ENCODE results near the gene LRFN3. TPM values are rescaled to one million over a fixed set of nuclear protein-coding genes. Genes with fewer than 3 reads are reported as not detected.
"Not testable (repeated sequence)": the region's sequence is repeated elsewhere in the genome, so short reads cannot be mapped to it uniquely, and the experiment has no call there.

The LRFN3 gene
- total RNA-seq, 1 donor from 2014 or later, result 9.6 TPM

DNA sequence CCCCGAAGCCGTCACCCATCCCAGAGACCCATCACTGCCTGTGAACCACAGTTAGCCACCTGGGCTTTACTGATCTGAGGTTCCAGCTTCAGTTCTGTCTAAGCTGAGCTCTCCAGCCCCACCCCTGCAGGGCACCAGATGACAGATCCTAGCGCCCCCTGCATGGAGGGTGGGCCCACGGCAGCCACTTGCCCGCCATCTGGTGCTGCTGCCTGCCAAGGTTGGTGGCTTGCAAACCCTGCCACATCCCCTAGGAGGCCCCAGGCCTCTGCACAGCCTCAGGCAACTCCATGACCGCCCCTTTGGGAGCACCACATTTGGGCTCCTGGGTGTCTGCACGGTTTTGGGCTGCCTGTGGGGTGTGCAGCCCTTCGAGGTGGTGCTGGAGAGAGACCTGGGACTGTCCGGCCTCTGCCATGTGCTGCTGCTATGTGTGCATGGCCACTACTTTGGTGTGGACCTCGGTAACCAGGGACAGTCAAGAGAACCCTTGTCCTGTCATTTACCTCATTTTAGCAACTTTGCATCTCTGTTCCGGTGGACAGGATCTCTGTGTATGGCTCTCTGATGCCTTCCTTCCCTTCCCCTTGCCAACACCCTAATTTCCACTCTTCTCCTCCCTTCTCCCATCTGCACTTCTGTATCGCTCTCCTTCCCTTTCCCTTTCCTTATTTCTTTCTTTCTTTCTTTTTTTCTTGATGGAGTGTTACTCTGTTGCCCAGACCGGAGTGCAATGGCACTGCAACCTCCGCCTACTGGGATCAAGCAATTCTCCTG, 41.5 kb downstream of the LRFN3 start:
- no peak for DNase-seq (ENCODE audit: low spot score)

DNA sequence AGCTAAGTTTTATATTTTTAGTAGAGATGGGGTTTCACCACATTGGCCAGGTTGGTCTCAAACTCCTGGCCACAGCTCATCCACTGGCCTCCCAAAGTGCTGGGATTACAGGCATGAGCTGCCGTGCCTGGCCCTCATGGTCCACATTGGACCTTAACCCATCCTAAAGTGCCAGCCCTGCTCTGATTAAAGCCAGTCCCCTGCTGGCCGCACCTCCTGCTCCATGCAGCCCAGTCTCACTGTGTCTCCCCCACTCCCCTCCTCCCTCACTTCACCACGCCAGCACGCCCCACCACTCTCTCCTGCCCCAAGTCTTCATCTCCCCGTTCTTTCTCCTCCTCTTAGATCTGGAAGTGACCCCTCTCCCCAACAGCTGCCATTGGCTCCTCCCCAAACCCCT, 42.1 kb downstream of the LRFN3 start:
- no peak for DNase-seq (ENCODE audit: low spot score)

- DNase-seq (ENCODE audit: low spot score), result no peak
Measured at GRCh38 chr19:35978832-35979365, 42.7 kb downstream of the LRFN3 start.

DNA sequence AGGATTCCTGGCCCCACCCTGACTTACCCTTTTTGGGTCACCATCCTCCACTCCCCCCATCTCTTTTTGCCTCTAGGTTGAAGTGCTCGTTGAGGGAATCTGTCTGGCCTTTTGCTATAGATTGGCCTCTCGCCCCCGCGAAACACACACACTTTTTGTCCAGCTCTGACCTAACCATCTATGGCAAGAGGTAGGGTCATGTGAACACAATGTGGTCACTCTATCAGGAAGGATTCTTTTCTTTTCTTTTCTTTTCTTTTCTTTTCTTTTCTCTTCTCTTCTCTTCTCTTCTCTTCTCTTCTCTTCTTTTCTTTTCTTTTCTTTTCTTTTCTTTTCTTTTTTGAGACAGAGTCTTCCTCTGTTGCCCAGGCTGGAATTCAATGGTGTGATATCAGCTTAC, 44.8 kb downstream of the LRFN3 start:
- DNase-seq (ENCODE audit: low spot score), result not testable (repeated sequence)

DNA sequence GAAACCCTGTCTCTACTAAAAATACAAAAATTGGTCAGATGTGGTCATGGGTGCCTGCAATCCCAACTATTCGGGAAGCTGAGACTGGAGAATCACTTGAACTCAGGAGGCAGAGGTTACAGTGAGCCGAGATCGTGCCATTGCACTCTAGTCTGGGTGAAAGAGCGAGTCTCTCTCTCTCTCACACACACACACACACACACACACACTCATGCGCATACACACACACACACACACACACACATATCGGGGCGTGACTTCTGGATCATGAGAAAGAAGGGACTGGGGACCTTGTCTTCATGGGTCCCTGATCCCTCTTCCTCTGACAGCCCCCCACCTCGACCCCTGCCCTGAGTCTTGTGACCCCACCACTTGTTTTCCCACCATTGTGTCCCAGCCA, 47.0 kb downstream of the LRFN3 start:
- no peak for DNase-seq (ENCODE audit: low spot score)

- no peak for DNase-seq (ENCODE audit: low spot score)
Measured at GRCh38 chr19:35986111-35986510, 49.9 kb downstream of the LRFN3 start.

- no peak for DNase-seq (ENCODE audit: low spot score)
Measured at GRCh38 chr19:35986664-35987570, 50.7 kb downstream of the LRFN3 start.

DNA sequence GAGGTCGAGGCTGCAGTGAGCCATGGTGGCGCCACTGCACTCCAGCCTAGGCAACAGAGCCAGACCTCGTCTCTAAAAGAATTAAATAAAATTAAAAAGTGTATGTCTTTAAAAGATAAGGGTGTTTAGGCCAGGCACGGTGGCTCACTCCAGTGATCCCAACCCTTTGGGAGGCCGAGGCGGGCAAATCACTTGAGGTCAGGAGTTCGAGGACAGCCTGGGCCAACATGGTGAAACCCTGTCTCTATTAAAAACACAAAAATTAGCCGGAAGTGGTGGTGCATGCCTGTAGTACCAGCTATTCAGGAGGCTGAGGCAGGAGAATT, 51.4 kb downstream of the LRFN3 start:
- DNase-seq (ENCODE audit: low spot score), result no peak

GRCh38 chr19:35988824-35989223, 52.6 kb downstream of the LRFN3 start:
- DNase-seq (ENCODE audit: low spot score), result no peak

DNA sequence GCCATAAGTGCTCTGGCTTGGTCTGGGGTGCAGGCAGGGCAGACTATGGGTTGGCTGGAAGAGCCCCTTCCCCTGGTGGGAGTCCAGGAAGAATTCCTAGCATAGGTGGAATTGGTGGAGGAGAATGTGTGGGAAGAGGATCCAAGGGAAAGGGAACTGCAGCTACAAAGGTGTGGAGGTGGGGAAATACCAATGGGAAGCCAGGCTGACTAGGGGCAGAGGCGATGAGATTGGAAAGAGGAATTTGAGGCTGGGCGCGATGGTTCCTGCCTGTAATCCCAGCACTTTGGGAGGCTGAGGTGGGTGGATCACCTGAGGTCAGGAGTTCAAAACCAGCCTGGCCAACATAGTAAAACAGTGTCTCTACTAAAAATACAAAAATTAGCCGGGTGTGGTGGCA, 54.0 kb downstream of the LRFN3 start:
- DNase-seq (ENCODE audit: low spot score), result no peak

DNA sequence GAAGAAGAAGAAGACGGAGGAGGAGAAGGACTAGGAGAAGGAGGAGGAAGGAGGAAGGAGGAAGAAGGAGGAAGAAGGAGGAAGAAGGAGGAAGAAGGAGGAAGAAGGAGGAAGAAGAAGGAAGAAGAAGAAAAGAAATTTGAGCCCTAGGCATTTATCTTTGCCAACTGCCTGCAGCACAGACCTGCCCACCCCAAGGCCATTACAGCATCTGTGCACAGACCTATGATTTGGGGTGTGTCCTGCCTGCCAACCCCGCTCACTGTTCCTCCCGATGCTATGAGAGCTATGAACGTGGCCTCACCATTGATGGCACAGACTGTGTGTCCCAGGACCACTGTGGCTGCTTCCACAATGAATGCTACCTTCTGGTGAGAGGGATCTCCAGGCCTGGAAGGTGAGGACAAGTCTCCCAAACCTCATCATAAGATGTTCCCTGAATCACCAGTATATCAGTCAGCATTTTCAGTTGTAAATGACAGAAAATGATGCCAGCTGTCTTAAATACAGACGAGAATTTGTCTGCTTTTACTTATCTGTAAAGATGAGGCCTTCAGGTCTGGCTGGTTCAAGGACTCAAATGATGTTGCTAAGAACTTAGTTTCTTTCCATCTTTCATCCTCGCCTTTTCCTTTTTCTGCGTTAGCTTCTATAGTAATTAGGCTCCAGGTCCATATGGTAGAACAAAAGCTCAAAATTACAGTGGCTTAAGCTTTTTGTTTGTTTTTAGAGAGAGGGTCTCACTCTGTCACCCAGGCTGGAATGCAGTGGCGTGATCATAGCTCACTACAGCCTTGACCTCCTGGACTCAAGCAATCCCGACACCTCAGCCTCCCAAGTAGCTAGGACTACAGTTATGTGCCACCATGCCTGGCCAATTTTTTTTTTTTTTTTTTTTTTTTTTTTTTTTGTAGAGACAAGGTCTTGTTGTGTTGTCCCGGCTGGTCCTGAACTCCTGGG, 54.9 kb downstream of the LRFN3 start:
- DNase-seq (ENCODE audit: low spot score), result no peak

DNA sequence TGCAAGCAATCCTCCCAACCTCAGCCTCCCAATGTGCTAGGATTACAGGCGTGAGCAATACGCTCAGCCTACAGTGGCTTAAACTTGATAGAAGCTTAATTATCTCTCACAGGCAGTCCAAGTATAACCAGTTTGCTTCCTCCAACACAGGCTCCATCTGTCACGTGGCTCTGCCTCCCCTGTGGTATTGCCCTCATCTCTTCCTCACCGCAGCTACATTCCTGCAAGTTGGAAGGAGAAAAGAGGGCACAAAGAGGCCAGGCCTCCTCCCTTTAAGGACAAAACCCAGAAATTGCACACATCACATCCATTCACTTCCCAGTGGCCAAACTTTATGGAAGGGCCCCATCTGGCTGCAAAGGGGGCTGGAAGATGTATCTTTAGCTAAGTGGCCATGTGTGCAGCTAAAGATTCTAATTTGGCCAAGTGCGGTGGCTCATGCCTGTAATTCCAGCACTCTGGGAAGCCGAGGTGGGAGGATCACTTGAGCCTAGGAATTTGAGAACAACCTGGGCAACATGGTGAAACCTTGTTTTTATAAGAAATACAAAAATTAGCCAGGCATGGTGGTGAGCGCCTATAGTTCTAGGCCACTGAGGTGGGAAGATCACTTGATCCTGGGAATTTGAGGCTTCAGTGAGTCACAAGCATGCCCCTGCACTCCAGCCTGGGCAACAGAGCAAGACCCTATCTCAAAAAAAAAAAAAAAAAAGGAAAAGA, 55.7 kb downstream of the LRFN3 start:
- DNase-seq (ENCODE audit: low spot score), result no peak

- no peak for DNase-seq (ENCODE audit: low spot score)
Measured at GRCh38 chr19:35992907-35993765, 57.0 kb downstream of the LRFN3 start.

GRCh38 chr19:35993923-35994598, 57.9 kb downstream of the LRFN3 start:
- no peak for DNase-seq (ENCODE audit: low spot score)

Other genes starting within 250 kb of the LRFN3 start
- gene ZBTB32, start 231.8 kb upstream of the LRFN3 start, total RNA-seq, result not detected
- 43.7 TPM for gene KMT2B, start 218.4 kb upstream of the LRFN3 start, total RNA-seq
- 14.7 TPM for gene IGFLR1, start 193.9 kb upstream of the LRFN3 start, total RNA-seq
- 32.9 TPM for gene U2AF1L4, start 191.0 kb upstream of the LRFN3 start, total RNA-seq
- 81.1 TPM for gene PSENEN, start 190.7 kb upstream of the LRFN3 start, total RNA-seq
- gene LIN37, start 187.8 kb upstream of the LRFN3 start, total RNA-seq, result 7.2 TPM
- gene HSPB6, start 179.3 kb upstream of the LRFN3 start, total RNA-seq, result 80.9 TPM
- 51.1 TPM for gene PROSER3, start 178.2 kb upstream of the LRFN3 start, total RNA-seq
- gene ARHGAP33, start 160.8 kb upstream of the LRFN3 start, total RNA-seq, result 17.8 TPM
- gene PRODH2, start 123.5 kb upstream of the LRFN3 start, total RNA-seq, result not detected
- not detected for gene NPHS1, start 83.9 kb upstream of the LRFN3 start, total RNA-seq
- gene KIRREL2, start 79.5 kb upstream of the LRFN3 start, total RNA-seq, result not detected
- gene APLP1, start 67.8 kb upstream of the LRFN3 start, total RNA-seq, result 6.2 TPM
- 14.1 TPM for gene NFKBID, start 35.8 kb upstream of the LRFN3 start, total RNA-seq
- gene HCST, start 33.8 kb upstream of the LRFN3 start, total RNA-seq, result 6.8 TPM
- gene TYROBP, start 28.1 kb upstream of the LRFN3 start, total RNA-seq, result 18.7 TPM
- 13.8 TPM for gene SDHAF1, start 58.8 kb downstream of the LRFN3 start, total RNA-seq
- 4.1 TPM for gene SYNE4, start 72.4 kb downstream of the LRFN3 start, total RNA-seq
- gene ALKBH6, start 77.8 kb downstream of the LRFN3 start, total RNA-seq, result 23.8 TPM
- gene CLIP3, start 96.5 kb downstream of the LRFN3 start, total RNA-seq, result 14.9 TPM
- 3.8 TPM for gene THAP8, start 117.9 kb downstream of the LRFN3 start, total RNA-seq
- 1.6 TPM for gene WDR62, start 118.5 kb downstream of the LRFN3 start, total RNA-seq
- not detected for gene OVOL3, start 174.8 kb downstream of the LRFN3 start, total RNA-seq
- 49.6 TPM for gene POLR2I, start 178.5 kb downstream of the LRFN3 start, total RNA-seq
- 117 TPM for gene TBCB, start 179.1 kb downstream of the LRFN3 start, total RNA-seq
- 649 TPM for gene CAPNS1, start 203.7 kb downstream of the LRFN3 start, total RNA-seq
- gene COX7A1, start 216.1 kb downstream of the LRFN3 start, total RNA-seq, result 66.7 TPM